Endodermal cell (in vitro differentiated cells): ENCODE measurements around the gene IGF2BP3. TPM values are rescaled to one million over a fixed set of nuclear protein-coding genes. Genes with fewer than 3 reads are reported as not detected.
A peak's percentile ranks its signal among the peaks of the same experiment; 100 is the strongest.
"Not testable (repeated sequence)": the region's sequence is repeated elsewhere in the genome, so short reads cannot be mapped to it uniquely, and the experiment has no call there.

Source experiments
- DNase-seq: peaks from one replicate; pipeline ENCODE4 v3.0.0-alpha.2; 2017
- H3K27ac ChIP-seq: 2 replicates; pipeline ENCODE4 v1.5.1; 2013; ENCODE audit warnings: mild to moderate bottlenecking, low read depth, low read length, moderate library complexity
- H3K27me3 ChIP-seq: 2 replicates; pipeline ENCODE4 v1.6.1; 2013; ENCODE audit warnings: mild to moderate bottlenecking, low read length, moderate library complexity; ENCODE audit not compliant: insufficient read depth, control insufficient read depth, poor library complexity, severe bottlenecking
- H3K36me3 ChIP-seq: 2 replicates; pipeline ENCODE4 v1.7.0; 2013; ENCODE audit warnings: mild to moderate bottlenecking, low read length, moderate library complexity; ENCODE audit not compliant: control insufficient read depth, insufficient read depth
- H3K4me1 ChIP-seq: one replicate; pipeline ENCODE4 v1.7.0; 2013; ENCODE audit warnings: low read length; ENCODE audit not compliant: control insufficient read depth, insufficient read depth
- H3K4me3 ChIP-seq: 2 replicates; pipeline ENCODE4 v1.5.1; 2013; ENCODE audit warnings: mild to moderate bottlenecking, low read length, moderate library complexity
- H3K9ac ChIP-seq: 2 replicates; pipeline ENCODE4 v1.6.1; 2013; ENCODE audit warnings: mild to moderate bottlenecking, low read length, moderate library complexity; ENCODE audit not compliant: poor library complexity, severe bottlenecking; ENCODE audit errors: extremely low read depth
- H3K9me3 ChIP-seq: 2 replicates; pipeline ENCODE4 v1.6.1; 2013; ENCODE audit warnings: mild to moderate bottlenecking, low read length, moderate library complexity; ENCODE audit not compliant: control insufficient read depth
- H3K27ac Mint-ChIP-seq: 2 replicates; pipeline ENCODE4 v1.8.0; 2020; ENCODE audit warnings: mixed read lengths
- H3K27me3 Mint-ChIP-seq: 2 replicates; pipeline ENCODE4 v1.8.0; 2021; ENCODE audit warnings: mild to moderate bottlenecking, mixed read lengths; ENCODE audit not compliant: insufficient read depth
- H3K36me3 Mint-ChIP-seq: 2 replicates; pipeline ENCODE4 v1.8.0; 2020; ENCODE audit warnings: low read depth, mixed read lengths
- H3K4me1 Mint-ChIP-seq: 2 replicates; pipeline ENCODE4 v1.8.0; 2020; ENCODE audit warnings: mixed read lengths
- H3K4me3 Mint-ChIP-seq: 2 replicates; pipeline ENCODE4 v1.8.0; 2020; ENCODE audit warnings: mild to moderate bottlenecking, moderate library complexity, mixed read lengths
- H3K9me3 Mint-ChIP-seq: 2 replicates; pipeline ENCODE4 v1.8.0; 2020; ENCODE audit warnings: mild to moderate bottlenecking, mixed read lengths
- CTCF ChIP-seq: fragments of 200-600 bp; sonication (generic); conservative IDR thresholded peaks from 2 replicates; pipeline ENCODE4 v1.5.0; 2021; ENCODE audit warnings: antibody characterized with exemption, mild to moderate bottlenecking
- WGBS, 2 experiments: methylation state at CpG; one replicate each; pipeline versions ENCODE4 v1.1.5 to v1.1.7; 2013; ENCODE audit warnings: missing lambda C conversion rate in 2 of 2, mixed read lengths in 1 of 2; ENCODE audit not compliant: insufficient coverage in 1 of 2, insufficient read length in 1 of 2; 5-methylcytosine and 5-hydroxymethylcytosine counted together
- total RNA-seq, 2 donors: library from RNA; stranded (reverse); fragmentation: NEBNext Ultra II Directional in 1 of 2; extraction: Animal tissue kit (Norgen Biotek cat#: 25700) in 1 of 2; gene quantifications; 2 replicates in 1 of 2; 3 replicates in 1 of 2; pipeline ENCODE4 v1.2.1, GENCODE V29; 2021

IGF2BP3 gene
- total RNA-seq, 2 donors from 2014 or later = 114 to 123 TPM

- WGBS, 2 experiments = 94 to 95% methylated on average over 3 of the region's 3 CpGs
These were observed 65.1 kb downstream of the IGF2BP3 start for GRCh38 chr7:23405240-23405618.

GRCh38 chr7:23404546-23405239, 65.6 kb downstream of the IGF2BP3 start:
- H3K4me1 ChIP-seq = no peaks in the 10 kb centered on the region
- H3K27ac ChIP-seq = no peak overlapping the region
- Mint-ChIP-seq H3K36me3 (peaks cover 71% of the 10 kb centered on the region), H3K9me3 (peaks cover 34% of the 10 kb centered on the region), H3K27me3 (no peaks in the 10 kb centered on the region), H3K4me1 (no peaks in the 10 kb centered on the region), H3K27ac (peak overlapping the region; percentile 7), H3K4me3 (no peak overlapping the region)
- H3K9me3 ChIP-seq = peaks cover 31% of the 10 kb centered on the region
- no peak for TF ChIP-seq CTCF
- H3K9ac ChIP-seq = no peak overlapping the region
- 96% methylated on average over 3 of the region's 3 CpGs; no CpG with 5 or more reads in 1 of the 2 experiments for WGBS, 2 experiments
- DNase-seq = no peak
- no peaks in the 10 kb centered on the region for H3K27me3 ChIP-seq
- peaks cover 89% of the 10 kb centered on the region for H3K36me3 ChIP-seq
- H3K4me3 ChIP-seq = no peak overlapping the region

More at GRCh38 chr7:23405240-23405618, 65.1 kb downstream of the IGF2BP3 start:
- Histone ChIP-seq H3K4me3 (no peak overlapping the region), H3K27ac (no peak overlapping the region), H3K9ac (no peak overlapping the region), H3K9me3 (peaks cover 34% of the 10 kb centered on the region), H3K4me1 (no peaks in the 10 kb centered on the region), H3K27me3 (no peaks in the 10 kb centered on the region), H3K36me3 (peaks cover 86% of the 10 kb centered on the region)
- H3K27me3 Mint-ChIP-seq = no peaks in the 10 kb centered on the region
- H3K36me3 Mint-ChIP-seq = peaks cover 69% of the 10 kb centered on the region
- H3K4me3 Mint-ChIP-seq = no peak overlapping the region
- DNase-seq = no peak
- peak overlapping the region; percentile 7 for H3K27ac Mint-ChIP-seq
- no peak for TF ChIP-seq CTCF
- H3K4me1 Mint-ChIP-seq = no peaks in the 10 kb centered on the region
- peaks cover 35% of the 10 kb centered on the region for H3K9me3 Mint-ChIP-seq

- Histone ChIP-seq H3K27me3 (no peaks in the 10 kb centered on the region), H3K4me1 (no peaks in the 10 kb centered on the region), H3K9ac (no peak overlapping the region), H3K27ac (no peak overlapping the region), H3K9me3 (peaks cover 24% of the 10 kb centered on the region), H3K36me3 (peaks cover 85% of the 10 kb centered on the region), H3K4me3 (no peak overlapping the region)
- DNase-seq = no peak
- TF ChIP-seq CTCF = no peak
- Mint-ChIP-seq H3K27ac (no peak overlapping the region), H3K36me3 (peaks cover 66% of the 10 kb centered on the region), H3K4me1 (no peaks in the 10 kb centered on the region), H3K4me3 (no peak overlapping the region), H3K9me3 (peaks cover 27% of the 10 kb centered on the region), H3K27me3 (no peaks in the 10 kb centered on the region)
- WGBS, 2 experiments = 94 to 100% methylated on average over 2 to 5 of the region's 5 CpGs
These were observed 66.3 kb downstream of the IGF2BP3 start for GRCh38 chr7:23403970-23404369.

GRCh38 chr7:23398090-23398489, 72.2 kb downstream of the IGF2BP3 start:
- H3K27ac ChIP-seq, H3K4me1 Mint-ChIP-seq, H3K4me3 ChIP-seq, H3K9me3 Mint-ChIP-seq, H3K27me3 ChIP-seq, H3K4me1 ChIP-seq, H3K9ac ChIP-seq, H3K27me3 Mint-ChIP-seq, H3K9me3 ChIP-seq, H3K27ac Mint-ChIP-seq, H3K4me3 Mint-ChIP-seq, DNase-seq: not testable (repeated sequence)
- peaks cover 33% of the 10 kb centered on the region for H3K36me3 Mint-ChIP-seq
- WGBS, 2 experiments = no CpG with 5 or more reads among the region's 2 CpGs
- peaks cover 69% of the 10 kb centered on the region for H3K36me3 ChIP-seq
